A673 (cell line): ENCODE results near the gene LORICRIN. TPM values are rescaled to one million over a fixed set of nuclear protein-coding genes. Genes with fewer than 3 reads are reported as not detected.

Source experiments
- BruUV-seq: library from RNA; stranded (reverse); fragments of 400-500 nt; replicated peaks from 2 replicates; lab custom pipeline; 2021; lab: Mats Ljungman, UMichigan
- CTCF ChIA-PET: fragments of 300-600 bp; sonication (Branson Sonifier 250); formaldehyde crosslinking; loops from one replicate; lab custom pipeline; 2022; ENCODE audit warnings: antibody characterized with exemption; lab: Charles Lee
- POLR2A ChIA-PET: fragments of 300-600 bp; sonication (Branson Sonifier 250); formaldehyde crosslinking; loops from one replicate; lab custom pipeline; 2022; ENCODE audit warnings: antibody characterized with exemption; ENCODE audit not compliant: low non-redundant PET; lab: Charles Lee
- DNase-seq: peaks from one replicate; pipeline ENCODE4 v3.0.0-alpha.2; 2015; ENCODE audit warnings: low spot score
- H3K27ac ChIP-seq: fragments of 200-600 bp; sonication (generic); 2 replicates; pipeline ENCODE4 v1.5.1; 2016; ENCODE audit warnings: mixed run types, low read depth, mild to moderate bottlenecking, mixed read lengths, antibody characterized with exemption, low read length; ENCODE audit not compliant: poor library complexity, severe bottlenecking
- H3K27me3 ChIP-seq: fragments of 200-600 bp; sonication (generic); replicated peaks from 2 replicates; pipeline ENCODE4 v1.6.1; 2017; ENCODE audit warnings: mixed run types, low read depth, mild to moderate bottlenecking, mixed read lengths, antibody characterized with exemption, low read length; ENCODE audit not compliant: insufficient read depth, poor library complexity
- H3K36me3 ChIP-seq: fragments of 200-600 bp; sonication (generic); 2 replicates; pipeline ENCODE4 v1.6.1; 2016; ENCODE audit warnings: mixed run types, mild to moderate bottlenecking, mixed read lengths, antibody characterized with exemption, low read length; ENCODE audit not compliant: insufficient read depth, poor library complexity, severe bottlenecking
- H3K4me1 ChIP-seq: fragments of 200-600 bp; sonication (generic); 2 replicates; pipeline ENCODE4 v1.6.1; 2017; ENCODE audit warnings: mixed run types, mild to moderate bottlenecking, mixed read lengths, antibody characterized with exemption, low read length; ENCODE audit not compliant: insufficient read depth, poor library complexity, severe bottlenecking
- H3K4me3 ChIP-seq: fragments of 200-600 bp; sonication (generic); 2 replicates; pipeline ENCODE4 v1.5.1; 2016; ENCODE audit warnings: low read depth, mixed run types, mild to moderate bottlenecking, mixed read lengths, low read length; ENCODE audit not compliant: poor library complexity, severe bottlenecking
- H3K9me3 ChIP-seq: fragments of 200-600 bp; sonication (generic); 2 replicates; pipeline ENCODE4 v1.6.1; 2016; ENCODE audit warnings: mixed run types, low read depth, mild to moderate bottlenecking, mixed read lengths, antibody characterized with exemption, low read length; ENCODE audit not compliant: poor library complexity, severe bottlenecking
- EZH2 ChIP-seq: fragments of 200-600 bp; sonication (generic); IDR thresholded peaks from 2 replicates; pipeline ENCODE4 v1.6.1; 2017; ENCODE audit warnings: borderline replicate concordance, low read depth, mild to moderate bottlenecking, mixed read lengths, antibody characterized with exemption, low read length; ENCODE audit not compliant: poor library complexity, severe bottlenecking
- intact Hi-C: fragments of 100-400 bp; cut with micrococcal nuclease; formaldehyde crosslinking; loops from one replicate; pipeline ENCODE4 v1.10.0; 2022; ENCODE audit not compliant: unreplicated experiment
- total RNA-seq: library from RNA; stranded (reverse); gene quantifications from 2 replicates; pipeline ENCODE4 v1.2.3, GENCODE V29; 2021
- TF ChIP-seq, protein P1 (sequence below): fragments of 300-800, 200-600 bp; sonication (generic); conservative IDR thresholded peaks from 2 replicates; pipeline ENCODE4 v1.5.1; 2017; ENCODE audit warnings: low read depth, mild to moderate bottlenecking, antibody characterized with exemption, low read length, moderate library complexity, mixed read lengths

Gene LORICRIN
- total RNA-seq, 1 experiment from 2014 or later, result not detected

DNA sequence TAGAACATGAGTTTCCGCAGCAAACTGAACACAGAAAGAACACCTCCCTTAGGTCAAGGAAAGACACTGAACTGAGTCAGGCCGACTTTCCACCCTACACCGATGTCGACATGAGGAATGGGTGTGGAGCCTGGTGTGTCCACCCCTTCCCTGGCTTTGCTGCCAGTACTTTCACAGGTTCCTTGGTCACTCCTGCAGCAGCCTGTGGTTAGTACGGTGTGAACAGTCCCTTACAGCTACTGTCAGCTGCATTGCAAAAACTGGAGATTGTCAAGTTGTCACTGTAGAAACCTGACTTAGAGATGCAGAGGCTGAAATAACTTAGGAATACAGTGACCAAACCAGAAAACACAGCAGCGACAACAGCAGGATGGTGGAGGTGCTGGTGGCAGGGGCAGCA, 46.2 kb downstream of the LORICRIN start:
- POLR2A ChIA-PET, result no interaction called here
- Histone ChIP-seq H3K4me3 (no peak overlapping the region), H3K27ac (no peak overlapping the region), H3K4me1 (no peaks in the 10 kb centered on the region), H3K9me3 (no peaks in the 10 kb centered on the region), H3K27me3 (peaks cover 27% of the 10 kb centered on the region), H3K36me3 (no peaks in the 10 kb centered on the region)
- CTCF ChIA-PET, result no interaction called here
- intact Hi-C loops, result no loop called here
- no TSS peak for BruUV-seq
- TF ChIP-seq EZH2, result no peak
- TF ChIP-seq, protein P1, sequence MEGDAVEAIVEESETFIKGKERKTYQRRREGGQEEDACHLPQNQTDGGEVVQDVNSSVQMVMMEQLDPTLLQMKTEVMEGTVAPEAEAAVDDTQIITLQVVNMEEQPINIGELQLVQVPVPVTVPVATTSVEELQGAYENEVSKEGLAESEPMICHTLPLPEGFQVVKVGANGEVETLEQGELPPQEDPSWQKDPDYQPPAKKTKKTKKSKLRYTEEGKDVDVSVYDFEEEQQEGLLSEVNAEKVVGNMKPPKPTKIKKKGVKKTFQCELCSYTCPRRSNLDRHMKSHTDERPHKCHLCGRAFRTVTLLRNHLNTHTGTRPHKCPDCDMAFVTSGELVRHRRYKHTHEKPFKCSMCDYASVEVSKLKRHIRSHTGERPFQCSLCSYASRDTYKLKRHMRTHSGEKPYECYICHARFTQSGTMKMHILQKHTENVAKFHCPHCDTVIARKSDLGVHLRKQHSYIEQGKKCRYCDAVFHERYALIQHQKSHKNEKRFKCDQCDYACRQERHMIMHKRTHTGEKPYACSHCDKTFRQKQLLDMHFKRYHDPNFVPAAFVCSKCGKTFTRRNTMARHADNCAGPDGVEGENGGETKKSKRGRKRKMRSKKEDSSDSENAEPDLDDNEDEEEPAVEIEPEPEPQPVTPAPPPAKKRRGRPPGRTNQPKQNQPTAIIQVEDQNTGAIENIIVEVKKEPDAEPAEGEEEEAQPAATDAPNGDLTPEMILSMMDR, result no peak
- no peak for DNase-seq

GRCh38 chr1:153306303-153307220, 47.1 kb downstream of the LORICRIN start:
- Histone ChIP-seq H3K27me3 (peaks cover 27% of the 10 kb centered on the region), H3K9me3 (no peaks in the 10 kb centered on the region), H3K4me1 (no peaks in the 10 kb centered on the region), H3K27ac (no peak overlapping the region), H3K4me3 (no peak overlapping the region), H3K36me3 (no peaks in the 10 kb centered on the region)
- TF ChIP-seq, protein P1, result no peak
- no peak for TF ChIP-seq EZH2
- intact Hi-C loops, result no loop called here
- no peak for DNase-seq
- ChIA-PET POLR2A (no interaction called here), CTCF (interaction anchor here (0.6 kb wide), 1 partner anchor 388 kb away, joined by 3 read pairs; no protein-coding TSS in a partner anchor)
- no TSS peak for BruUV-seq

DNA sequence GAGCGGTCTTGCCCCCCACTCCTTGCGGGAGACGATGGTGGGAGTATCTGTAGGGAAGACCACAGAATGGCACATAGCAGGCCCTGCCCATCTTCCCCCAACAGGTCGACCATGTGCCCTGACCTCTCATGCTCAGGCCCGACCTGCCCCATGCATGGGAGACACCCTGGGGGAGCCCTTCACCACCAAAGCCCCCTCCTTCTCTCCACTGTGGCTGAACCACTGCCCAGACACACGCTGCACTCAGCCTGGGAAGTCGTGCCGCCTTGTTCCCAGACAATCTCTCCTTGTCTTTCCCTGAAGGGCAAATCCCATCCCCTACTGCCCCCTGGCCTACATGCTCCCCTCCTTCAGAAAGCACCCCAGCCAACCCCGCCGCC, 47.7 kb downstream of the LORICRIN start:
- no TSS peak for BruUV-seq
- Histone ChIP-seq H3K27ac (no peak overlapping the region), H3K4me3 (no peak overlapping the region), H3K9me3 (no peaks in the 10 kb centered on the region), H3K4me1 (no peaks in the 10 kb centered on the region), H3K27me3 (peaks cover 27% of the 10 kb centered on the region), H3K36me3 (no peaks in the 10 kb centered on the region)
- intact Hi-C loops, result no loop called here
- ChIA-PET CTCF (no interaction called here), POLR2A (no interaction called here)
- no peak for DNase-seq
- TF ChIP-seq EZH2, result no peak
- TF ChIP-seq, protein P1, result no peak
